Panc1 (cell line): Measurements from ENCODE around the gene RASGEF1C. TPM values are rescaled to one million over a fixed set of nuclear protein-coding genes. Genes with fewer than 3 reads are reported as not detected.

Experiments used
- ATAC-seq: fragments of 200-7000 bp; cut with Tn5 transposase; 2 replicates; pipeline ENCODE4 v1.9.1; 2020; ENCODE audit warnings: mild to moderate bottlenecking, moderate library complexity
- BruUV-seq: library from RNA; stranded (reverse); fragments of 400-500 nt; replicated peaks from 2 replicates; lab custom pipeline; 2021; lab: Mats Ljungman, UMichigan
- CTCF ChIA-PET: fragments of 300-600 bp; sonication (Branson Sonifier 250); formaldehyde crosslinking; loops from one replicate; lab custom pipeline; 2022; ENCODE audit warnings: antibody characterized with exemption; lab: Charles Lee
- POLR2A ChIA-PET: fragments of 300-600 bp; sonication (Branson Sonifier 250); formaldehyde crosslinking; loops from one replicate; lab custom pipeline; 2022; ENCODE audit warnings: antibody characterized with exemption; lab: Charles Lee
- DNase-seq: peaks from one replicate; pipeline ENCODE4 v3.0.0-alpha.2; 2010; ENCODE audit warnings: low read depth, low spot score
- H3K27ac ChIP-seq: 2 replicates; pipeline ENCODE4 v1.5.1; 2011; ENCODE audit warnings: mild to moderate bottlenecking, low read length, inconsistent platforms
- H3K27me3 ChIP-seq: fragments of 200-500 bp; sonication (Bioruptor generic); 2 replicates; pipeline ENCODE4 v1.6.0; 2014; ENCODE audit warnings: low read length, inconsistent platforms; ENCODE audit not compliant: control insufficient read depth, insufficient read depth
- H3K36me3 ChIP-seq: fragments of 200-500 bp; sonication (Bioruptor generic); 2 replicates; pipeline ENCODE4 v1.5.1; 2014; ENCODE audit warnings: inconsistent platforms, mild to moderate bottlenecking, low read length, moderate library complexity; ENCODE audit not compliant: control insufficient read depth, insufficient read depth
- H3K4me1 ChIP-seq: 2 replicates; pipeline ENCODE4 v1.5.1; 2011; ENCODE audit warnings: inconsistent platforms, mild to moderate bottlenecking, low read length, moderate library complexity; ENCODE audit not compliant: control insufficient read depth, insufficient read depth
- H3K4me3 ChIP-seq, 2 experiments: 2 replicates each; pipeline ENCODE4 v1.5.1; 2011 to 2012; ENCODE audit warnings: low read depth in 2 of 2, low read length in 2 of 2, mild to moderate bottlenecking in 2 of 2, inconsistent platforms in 1 of 2, moderate library complexity in 1 of 2
- H3K9me3 ChIP-seq: fragments of 200-500 bp; sonication (Bioruptor generic); 2 replicates; pipeline ENCODE4 v1.5.1; 2014; ENCODE audit warnings: low read depth, mild to moderate bottlenecking, inconsistent platforms, low read length, moderate library complexity; ENCODE audit not compliant: control insufficient read depth, insufficient read depth
- POLR2AphosphoS5 ChIP-seq: IDR thresholded peaks from 2 replicates; pipeline ENCODE4 v1.6.1; 2012; ENCODE audit warnings: mild to moderate bottlenecking, low read depth, low read length, moderate library complexity
- SIN3A ChIP-seq: IDR thresholded peaks from 2 replicates; pipeline ENCODE4 v1.6.1; 2012; ENCODE audit warnings: low read depth, mild to moderate bottlenecking, low read length, moderate library complexity, borderline replicate concordance; ENCODE audit not compliant: insufficient read depth
- TCF7L2 ChIP-seq: IDR thresholded peaks from 2 replicates; pipeline ENCODE4 v1.6.1; 2011; ENCODE audit warnings: mild to moderate bottlenecking, low read depth, low read length, inconsistent platforms
- in situ Hi-C: cut with HindIII; loops from 2 replicates; pipeline ENCODE4 v1.10.0; 2016; ENCODE audit warnings: low sequenced_read_pairs, low pct_unique_long_range_greater_than_20kb
- intact Hi-C: fragments of 100-400 bp; cut with micrococcal nuclease; formaldehyde crosslinking; loops from one replicate; pipeline ENCODE4 v1.10.0; 2022; ENCODE audit not compliant: unreplicated experiment
- total RNA-seq: library from RNA; stranded (reverse); gene quantifications from one replicate; pipeline ENCODE4 v1.2.1, GENCODE V29; 2021; ENCODE audit not compliant: unreplicated experiment
- TF ChIP-seq, protein P1 (sequence below): fragments of 450-650 bp; IDR thresholded peaks from 2 replicates; pipeline ENCODE4 v1.5.1; 2017; ENCODE audit warnings: mild to moderate bottlenecking
- TF ChIP-seq, protein P2 (sequence below), 2 experiments: IDR thresholded peaks; 2 replicates each; pipeline ENCODE4 v1.6.1; 2011 to 2012; ENCODE audit warnings: low read depth in 2 of 2, control low read depth in 1 of 2, low read length in 1 of 2, mild to moderate bottlenecking in 1 of 2, moderate library complexity in 1 of 2; ENCODE audit not compliant: insufficient read depth in 1 of 2

Gene RASGEF1C
- total RNA-seq, 1 experiment from 2014 or later, result 0.49 TPM

DNA sequence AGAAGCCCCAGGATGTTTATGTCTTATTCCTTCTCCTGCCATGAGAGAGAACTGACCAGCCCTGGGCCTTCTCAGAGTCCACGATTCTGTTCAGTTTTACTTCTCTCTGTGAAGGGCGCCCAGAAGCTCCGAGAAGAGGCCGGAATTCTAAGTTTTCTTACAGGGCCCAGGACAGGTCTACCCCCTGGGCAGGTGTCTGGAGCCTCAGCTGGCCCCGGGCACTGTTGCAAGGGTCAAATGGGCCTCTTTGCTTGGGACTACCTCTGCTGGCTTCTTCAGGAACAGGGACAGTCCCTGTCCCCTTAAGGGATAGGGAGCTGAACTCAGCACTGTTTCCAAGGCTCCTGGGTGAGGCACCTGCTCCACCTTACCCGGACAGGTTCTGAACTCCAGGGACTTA lies 55.0 kb downstream of the RASGEF1C start:
- ChIA-PET POLR2A (no interaction called here), CTCF (no interaction called here)
- no peaks in the 10 kb centered on the region for H3K36me3 ChIP-seq
- H3K27me3 ChIP-seq, result no peaks in the 10 kb centered on the region
- DNase-seq (no peak), ATAC-seq (no peak)
- TF ChIP-seq, protein P1, sequence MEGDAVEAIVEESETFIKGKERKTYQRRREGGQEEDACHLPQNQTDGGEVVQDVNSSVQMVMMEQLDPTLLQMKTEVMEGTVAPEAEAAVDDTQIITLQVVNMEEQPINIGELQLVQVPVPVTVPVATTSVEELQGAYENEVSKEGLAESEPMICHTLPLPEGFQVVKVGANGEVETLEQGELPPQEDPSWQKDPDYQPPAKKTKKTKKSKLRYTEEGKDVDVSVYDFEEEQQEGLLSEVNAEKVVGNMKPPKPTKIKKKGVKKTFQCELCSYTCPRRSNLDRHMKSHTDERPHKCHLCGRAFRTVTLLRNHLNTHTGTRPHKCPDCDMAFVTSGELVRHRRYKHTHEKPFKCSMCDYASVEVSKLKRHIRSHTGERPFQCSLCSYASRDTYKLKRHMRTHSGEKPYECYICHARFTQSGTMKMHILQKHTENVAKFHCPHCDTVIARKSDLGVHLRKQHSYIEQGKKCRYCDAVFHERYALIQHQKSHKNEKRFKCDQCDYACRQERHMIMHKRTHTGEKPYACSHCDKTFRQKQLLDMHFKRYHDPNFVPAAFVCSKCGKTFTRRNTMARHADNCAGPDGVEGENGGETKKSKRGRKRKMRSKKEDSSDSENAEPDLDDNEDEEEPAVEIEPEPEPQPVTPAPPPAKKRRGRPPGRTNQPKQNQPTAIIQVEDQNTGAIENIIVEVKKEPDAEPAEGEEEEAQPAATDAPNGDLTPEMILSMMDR, result no peak
- TF ChIP-seq, protein P2, sequence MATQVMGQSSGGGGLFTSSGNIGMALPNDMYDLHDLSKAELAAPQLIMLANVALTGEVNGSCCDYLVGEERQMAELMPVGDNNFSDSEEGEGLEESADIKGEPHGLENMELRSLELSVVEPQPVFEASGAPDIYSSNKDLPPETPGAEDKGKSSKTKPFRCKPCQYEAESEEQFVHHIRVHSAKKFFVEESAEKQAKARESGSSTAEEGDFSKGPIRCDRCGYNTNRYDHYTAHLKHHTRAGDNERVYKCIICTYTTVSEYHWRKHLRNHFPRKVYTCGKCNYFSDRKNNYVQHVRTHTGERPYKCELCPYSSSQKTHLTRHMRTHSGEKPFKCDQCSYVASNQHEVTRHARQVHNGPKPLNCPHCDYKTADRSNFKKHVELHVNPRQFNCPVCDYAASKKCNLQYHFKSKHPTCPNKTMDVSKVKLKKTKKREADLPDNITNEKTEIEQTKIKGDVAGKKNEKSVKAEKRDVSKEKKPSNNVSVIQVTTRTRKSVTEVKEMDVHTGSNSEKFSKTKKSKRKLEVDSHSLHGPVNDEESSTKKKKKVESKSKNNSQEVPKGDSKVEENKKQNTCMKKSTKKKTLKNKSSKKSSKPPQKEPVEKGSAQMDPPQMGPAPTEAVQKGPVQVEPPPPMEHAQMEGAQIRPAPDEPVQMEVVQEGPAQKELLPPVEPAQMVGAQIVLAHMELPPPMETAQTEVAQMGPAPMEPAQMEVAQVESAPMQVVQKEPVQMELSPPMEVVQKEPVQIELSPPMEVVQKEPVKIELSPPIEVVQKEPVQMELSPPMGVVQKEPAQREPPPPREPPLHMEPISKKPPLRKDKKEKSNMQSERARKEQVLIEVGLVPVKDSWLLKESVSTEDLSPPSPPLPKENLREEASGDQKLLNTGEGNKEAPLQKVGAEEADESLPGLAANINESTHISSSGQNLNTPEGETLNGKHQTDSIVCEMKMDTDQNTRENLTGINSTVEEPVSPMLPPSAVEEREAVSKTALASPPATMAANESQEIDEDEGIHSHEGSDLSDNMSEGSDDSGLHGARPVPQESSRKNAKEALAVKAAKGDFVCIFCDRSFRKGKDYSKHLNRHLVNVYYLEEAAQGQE (IDR thresholded peaks at IDR 0.05; ENCODE audit: insufficient read depth in 1 of 2, low read depth in 2 of 2, low read length in 1 of 2), result no peak
- TF ChIP-seq TCF7L2, result no peak
- TF ChIP-seq SIN3A, result no peak
- TF ChIP-seq POLR2AphosphoS5, result no peak
- in situ Hi-C loops, result no loop called here
- no peak overlapping the region for H3K27ac ChIP-seq
- intact Hi-C loops, result no loop called here
- BruUV-seq, result no TSS peak
- no peak overlapping the region for H3K4me3 ChIP-seq
- H3K4me1 ChIP-seq, result no peaks in the 10 kb centered on the region
- no peaks in the 10 kb centered on the region for H3K9me3 ChIP-seq

DNA sequence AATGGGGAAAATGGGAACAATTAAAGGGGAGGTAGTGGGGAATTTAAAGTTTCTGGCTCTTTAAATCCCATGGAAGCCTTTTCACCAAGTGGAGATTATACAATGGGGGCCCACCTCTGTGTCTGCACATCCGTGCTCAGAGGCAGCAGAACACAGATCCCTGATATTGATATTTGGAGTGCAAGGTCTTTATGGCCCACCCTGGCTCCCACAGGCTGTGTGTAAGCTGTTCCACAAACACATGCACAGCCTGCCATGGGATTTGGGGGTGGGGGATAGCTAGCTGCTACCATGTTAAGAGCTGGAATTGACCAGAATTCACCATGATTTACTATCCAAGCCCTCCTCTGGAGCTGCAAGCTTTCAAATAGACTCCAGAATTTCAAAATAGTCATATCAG lies 55.9 kb downstream of the RASGEF1C start:
- in situ Hi-C loops, result no loop called here
- no peaks in the 10 kb centered on the region for H3K9me3 ChIP-seq
- no peak overlapping the region for H3K27ac ChIP-seq
- CTCF ChIA-PET, result no interaction called here
- H3K4me1 ChIP-seq, result no peaks in the 10 kb centered on the region
- no peak for DNase-seq
- no TSS peak for BruUV-seq
- TF ChIP-seq POLR2AphosphoS5 (no peak), SIN3A (no peak)
- POLR2A ChIA-PET, result no interaction called here
- no peak overlapping the region for H3K4me3 ChIP-seq
- peaks cover 3% of the 10 kb centered on the region; the same call in 1 of the 2 replicates for H3K27me3 ChIP-seq
- H3K36me3 ChIP-seq, result no peaks in the 10 kb centered on the region
- intact Hi-C loops, result no loop called here
- ATAC-seq, result no peak

DNA sequence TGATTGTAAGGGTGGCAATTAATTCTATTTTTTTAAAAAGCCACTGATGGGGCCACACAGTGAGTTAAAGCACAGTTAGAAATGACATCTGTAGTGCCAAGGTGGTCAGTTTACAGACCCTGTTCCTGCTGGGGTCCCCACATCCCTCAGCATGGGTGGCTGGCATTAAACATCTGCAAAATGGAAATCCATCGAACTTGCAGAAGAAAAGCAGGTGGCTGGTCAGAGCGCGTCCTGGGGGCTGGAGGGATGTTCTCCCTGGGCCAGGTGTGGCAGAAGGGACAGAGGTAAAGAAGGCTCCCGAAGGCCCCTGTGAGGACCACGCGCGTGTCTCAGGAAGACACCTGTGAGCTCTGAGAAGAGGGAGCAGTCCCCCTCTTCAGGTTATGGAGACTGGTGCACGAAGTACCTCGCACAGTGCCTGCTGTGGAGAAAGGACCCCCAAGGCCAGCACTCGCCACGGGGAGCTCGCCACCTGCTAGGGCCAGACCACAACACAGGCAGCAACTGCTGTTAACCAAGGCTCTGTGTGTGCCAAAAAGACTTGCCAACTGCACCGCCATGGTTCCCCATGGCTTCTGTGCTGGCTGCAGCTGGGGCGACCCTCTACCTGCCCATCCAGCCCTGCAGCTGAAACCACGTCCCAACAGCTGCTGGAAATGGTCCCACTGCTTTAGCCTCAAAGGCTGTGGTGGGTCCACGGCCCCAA lies 65.2 kb downstream of the RASGEF1C start:
- ChIA-PET CTCF (interaction anchor here (0.6 kb wide), 1 partner anchor 57 kb away, joined by 9 read pairs; no protein-coding TSS in a partner anchor), POLR2A (no interaction called here)
- Histone ChIP-seq H3K4me3 (no peak overlapping the region), H3K36me3 (no peaks in the 10 kb centered on the region), H3K9me3 (no peaks in the 10 kb centered on the region), H3K4me1 (no peaks in the 10 kb centered on the region), H3K27ac (no peak overlapping the region), H3K27me3 (peaks cover 3% of the 10 kb centered on the region)
- no TSS peak for BruUV-seq
- no peak for ATAC-seq
- intact Hi-C loops (no loop called here), in situ Hi-C loops (no loop called here)
- TF ChIP-seq, protein P1, result no peak
- TF ChIP-seq POLR2AphosphoS5 (no peak), TCF7L2 (no peak), SIN3A (no peak)
- TF ChIP-seq, protein P2 (IDR thresholded peaks at IDR 0.05; ENCODE audit: insufficient read depth in 1 of 2, low read depth in 2 of 2, low read length in 1 of 2), result no peak
- DNase-seq, result no peak
